ENCODE measurements around the gene KIF26B.

KIF26B gene

GRCh38 chr1:245444147-245444828 lies 289.5 kb downstream of the KIF26B start:
- ATAC-seq (no peak), DNase-seq (no peak)
- H3K27me3 Mint-ChIP-seq = peaks cover 27% of the 10 kb centered on the region
- no peak overlapping the region for H3K27ac Mint-ChIP-seq
- H3K4me1 Mint-ChIP-seq = no peaks in the 10 kb centered on the region
- no peak overlapping the region for H3K4me3 Mint-ChIP-seq
- peaks cover 0 to 4% of the 10 kb centered on the region in 2 donors for H3K9me3 Mint-ChIP-seq

- Mint-ChIP-seq H3K4me3 (no peak overlapping the region), H3K9me3 (peaks cover 0 to 4% of the 10 kb centered on the region in 2 donors), H3K27ac (no peak overlapping the region), H3K27me3 (peaks cover 24% of the 10 kb centered on the region), H3K4me1 (no peaks in the 10 kb centered on the region)
- ATAC-seq = no peak
- DNase-seq = no peak
These were observed 290.2 kb downstream of the KIF26B start for GRCh38 chr1:245444945-245445344.

GRCh38 chr1:245448531-245448930 lies 293.7 kb downstream of the KIF26B start:
- peaks cover 0 to 4% of the 10 kb centered on the region in 2 donors for H3K9me3 Mint-ChIP-seq
- peaks cover 9% of the 10 kb centered on the region for H3K27me3 Mint-ChIP-seq
- DNase-seq = no peak
- H3K4me3 Mint-ChIP-seq = no peak overlapping the region
- no peak overlapping the region for H3K27ac Mint-ChIP-seq
- H3K4me1 Mint-ChIP-seq = no peaks in the 10 kb centered on the region
- ATAC-seq = no peak

GRCh38 chr1:245448975-245449431 lies 294.2 kb downstream of the KIF26B start:
- H3K9me3 Mint-ChIP-seq = peaks cover 0 to 4% of the 10 kb centered on the region in 2 donors
- H3K4me1 Mint-ChIP-seq = no peaks in the 10 kb centered on the region
- H3K27me3 Mint-ChIP-seq = peaks cover 9% of the 10 kb centered on the region
- H3K4me3 Mint-ChIP-seq = no peak overlapping the region
- no peak for ATAC-seq
- no peak for DNase-seq
- no peak overlapping the region for H3K27ac Mint-ChIP-seq

GRCh38 chr1:245453541-245453940 lies 298.8 kb downstream of the KIF26B start:
- DNase-seq = no peak
- no peak overlapping the region for H3K27ac Mint-ChIP-seq
- H3K4me3 Mint-ChIP-seq = no peak overlapping the region
- no peaks in the 10 kb centered on the region for H3K9me3 Mint-ChIP-seq
- H3K4me1 Mint-ChIP-seq = no peaks in the 10 kb centered on the region
- ATAC-seq = no peak
- peaks cover 9% of the 10 kb centered on the region for H3K27me3 Mint-ChIP-seq

- Mint-ChIP-seq H3K4me3 (no peak overlapping the region), H3K27ac (no peak overlapping the region), H3K27me3 (peaks cover 9% of the 10 kb centered on the region), H3K4me1 (no peaks in the 10 kb centered on the region), H3K9me3 (no peaks in the 10 kb centered on the region)
- no peak for ATAC-seq
- DNase-seq = no peak
These were observed 299.3 kb downstream of the KIF26B start for GRCh38 chr1:245454051-245454450.

- ATAC-seq (no peak), DNase-seq (no peak)
- H3K27ac Mint-ChIP-seq = no peak overlapping the region
- H3K4me1 Mint-ChIP-seq = no peaks in the 10 kb centered on the region
- no peak overlapping the region for H3K4me3 Mint-ChIP-seq
- H3K27me3 Mint-ChIP-seq = no peaks in the 10 kb centered on the region
- no peaks in the 10 kb centered on the region for H3K9me3 Mint-ChIP-seq
These were observed 302.8 kb downstream of the KIF26B start for GRCh38 chr1:245457562-245457961.

- Mint-ChIP-seq H3K9me3 (no peaks in the 10 kb centered on the region), H3K4me3 (no peak overlapping the region), H3K4me1 (no peaks in the 10 kb centered on the region), H3K27ac (no peak overlapping the region), H3K27me3 (no peaks in the 10 kb centered on the region)
- no peak for ATAC-seq
- DNase-seq = no peak
These were observed 303.4 kb downstream of the KIF26B start for GRCh38 chr1:245458234-245458633.

- ATAC-seq (no peak), DNase-seq (no peak)
- H3K4me3 Mint-ChIP-seq = no peak overlapping the region
- H3K27ac Mint-ChIP-seq = no peak overlapping the region
- no peaks in the 10 kb centered on the region for H3K27me3 Mint-ChIP-seq
- H3K9me3 Mint-ChIP-seq = peaks cover 0 to under 1% of the 10 kb centered on the region in 2 donors
- H3K4me1 Mint-ChIP-seq = no peaks in the 10 kb centered on the region
These were observed 304.0 kb downstream of the KIF26B start for GRCh38 chr1:245458761-245459174.

GRCh38 chr1:245459621-245460020 lies 304.8 kb downstream of the KIF26B start:
- ATAC-seq (no peak), DNase-seq (no peak)
- no peaks in the 10 kb centered on the region for H3K27me3 Mint-ChIP-seq
- no peaks in the 10 kb centered on the region for H3K4me1 Mint-ChIP-seq
- no peak overlapping the region for H3K27ac Mint-ChIP-seq
- H3K9me3 Mint-ChIP-seq = peaks cover 5 to 9% of the 10 kb centered on the region in 2 donors
- no peak overlapping the region for H3K4me3 Mint-ChIP-seq

GRCh38 chr1:245461681-245462080 lies 306.9 kb downstream of the KIF26B start:
- peaks cover 5 to 9% of the 10 kb centered on the region in 2 donors for H3K9me3 Mint-ChIP-seq
- H3K27ac Mint-ChIP-seq = peak overlapping the region in 1 of 2 donors; percentile 4
- no peak overlapping the region for H3K4me3 Mint-ChIP-seq
- ATAC-seq = no peak
- no peaks in the 10 kb centered on the region for H3K4me1 Mint-ChIP-seq
- no peaks in the 10 kb centered on the region for H3K27me3 Mint-ChIP-seq
- no peak for DNase-seq

- H3K27ac Mint-ChIP-seq = no peak overlapping the region
- ATAC-seq = no peak
- H3K4me1 Mint-ChIP-seq = no peaks in the 10 kb centered on the region
- H3K4me3 Mint-ChIP-seq = no peak overlapping the region
- DNase-seq = no peak
- H3K9me3 Mint-ChIP-seq = peaks cover 5 to 9% of the 10 kb centered on the region in 2 donors
- no peaks in the 10 kb centered on the region for H3K27me3 Mint-ChIP-seq
These were observed 307.4 kb downstream of the KIF26B start for GRCh38 chr1:245462161-245462560.

GRCh38 chr1:245463392-245464165 lies 308.8 kb downstream of the KIF26B start:
- H3K4me1 Mint-ChIP-seq = no peaks in the 10 kb centered on the region
- no peak overlapping the region for H3K27ac Mint-ChIP-seq
- no peak for DNase-seq
- no peak overlapping the region for H3K4me3 Mint-ChIP-seq
- H3K27me3 Mint-ChIP-seq = no peaks in the 10 kb centered on the region
- no peak for ATAC-seq
- H3K9me3 Mint-ChIP-seq = peaks cover 5 to 9% of the 10 kb centered on the region in 2 donors

GRCh38 chr1:245464290-245464689 lies 309.5 kb downstream of the KIF26B start:
- Mint-ChIP-seq H3K27me3 (no peaks in the 10 kb centered on the region), H3K4me1 (no peaks in the 10 kb centered on the region), H3K4me3 (no peak overlapping the region), H3K9me3 (peaks cover 5 to 9% of the 10 kb centered on the region in 2 donors), H3K27ac (no peak overlapping the region)
- peak; percentile 46 for ATAC-seq
- DNase-seq = no peak

- no peaks in the 10 kb centered on the region for H3K27me3 Mint-ChIP-seq
- DNase-seq (no peak), ATAC-seq (peak; percentile 21)
- no peak overlapping the region for H3K4me3 Mint-ChIP-seq
- H3K9me3 Mint-ChIP-seq = peaks cover 5 to 9% of the 10 kb centered on the region in 2 donors
- H3K27ac Mint-ChIP-seq = no peak overlapping the region
- H3K4me1 Mint-ChIP-seq = no peaks in the 10 kb centered on the region
These were observed 310.9 kb downstream of the KIF26B start for GRCh38 chr1:245465666-245466065.

- Mint-ChIP-seq H3K9me3 (peaks cover 5 to 9% of the 10 kb centered on the region in 2 donors), H3K27me3 (no peaks in the 10 kb centered on the region), H3K4me1 (no peaks in the 10 kb centered on the region), H3K27ac (peak overlapping the region in 1 of 2 donors; percentile 33), H3K4me3 (no peak overlapping the region)
- DNase-seq (no peak), ATAC-seq (no peak)
These were observed 311.5 kb downstream of the KIF26B start for GRCh38 chr1:245466261-245466660.

Measured in stimulated activated naive CD8-positive, alpha-beta T cell treated with anti-CD3 and anti-CD28 coated beads, Interleukin-15, amount 100 ng/mL, for 72 hours (primary cell).